RWPE1 (cell line): ENCODE data around the gene TMEM176B.

Experiments
- CTCF ChIA-PET: fragments of 350-600 bp; sonication (Branson Sonifier 250); formaldehyde crosslinking; extraction: SDS; loops from one replicate; lab custom pipeline; 2021; lab: Yijun Ruan, JAX
- POLR2A ChIA-PET: fragments of 400-600 bp; formaldehyde crosslinking; extraction: SDS; loops from one replicate; lab custom pipeline; 2020; ENCODE audit warnings: antibody characterized with exemption; ENCODE audit not compliant: low non-redundant PET; lab: Yijun Ruan, JAX
- DNase-seq: peaks from one replicate; pipeline ENCODE4 v3.0.0; 2012; ENCODE audit warnings: low spot score
- H3K27ac ChIP-seq: fragments of 450-650 bp; 2 replicates; pipeline ENCODE4 v1.5.1; 2017
- TF ChIP-seq, protein P1 (sequence below): fragments of 450-650 bp; conservative IDR thresholded peaks from 2 replicates; pipeline ENCODE4 v1.5.1; 2017; ENCODE audit warnings: low read depth, mild to moderate bottlenecking

Gene TMEM176B

DNA sequence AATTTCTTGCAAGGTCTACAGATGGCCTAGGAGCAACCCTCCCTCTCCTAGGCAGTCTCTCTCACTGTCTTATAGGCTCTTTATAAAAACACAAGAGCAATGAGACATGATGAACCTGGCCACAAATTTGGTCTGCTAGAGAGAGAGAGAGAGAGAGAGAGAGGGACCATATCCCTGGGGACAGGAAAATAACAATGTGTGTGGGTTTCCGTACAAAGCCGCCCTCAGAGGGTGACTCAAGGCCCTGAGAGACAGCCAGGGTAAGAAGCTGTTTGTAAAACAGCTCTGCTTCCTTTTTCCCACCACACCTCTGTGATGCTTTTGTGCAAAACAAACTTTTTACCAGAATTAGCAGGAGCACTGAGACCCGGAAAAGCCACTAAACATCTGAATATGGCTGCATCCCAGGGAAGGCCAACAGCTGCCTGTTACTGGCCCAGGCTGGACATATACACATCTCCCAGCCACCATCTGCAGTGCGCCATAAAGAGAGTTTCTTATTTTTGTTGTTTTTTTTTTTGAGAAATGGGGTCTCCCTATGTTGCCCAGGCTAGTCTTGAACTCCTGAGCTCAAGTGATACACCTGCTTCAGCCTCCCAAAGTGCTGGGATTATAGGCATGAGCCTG is 44.6 kb downstream of the TMEM176B start:
- no peak for DNase-seq
- POLR2A ChIA-PET, result no interaction called here
- no peak overlapping the region for H3K27ac ChIP-seq
- TF ChIP-seq, protein P1, sequence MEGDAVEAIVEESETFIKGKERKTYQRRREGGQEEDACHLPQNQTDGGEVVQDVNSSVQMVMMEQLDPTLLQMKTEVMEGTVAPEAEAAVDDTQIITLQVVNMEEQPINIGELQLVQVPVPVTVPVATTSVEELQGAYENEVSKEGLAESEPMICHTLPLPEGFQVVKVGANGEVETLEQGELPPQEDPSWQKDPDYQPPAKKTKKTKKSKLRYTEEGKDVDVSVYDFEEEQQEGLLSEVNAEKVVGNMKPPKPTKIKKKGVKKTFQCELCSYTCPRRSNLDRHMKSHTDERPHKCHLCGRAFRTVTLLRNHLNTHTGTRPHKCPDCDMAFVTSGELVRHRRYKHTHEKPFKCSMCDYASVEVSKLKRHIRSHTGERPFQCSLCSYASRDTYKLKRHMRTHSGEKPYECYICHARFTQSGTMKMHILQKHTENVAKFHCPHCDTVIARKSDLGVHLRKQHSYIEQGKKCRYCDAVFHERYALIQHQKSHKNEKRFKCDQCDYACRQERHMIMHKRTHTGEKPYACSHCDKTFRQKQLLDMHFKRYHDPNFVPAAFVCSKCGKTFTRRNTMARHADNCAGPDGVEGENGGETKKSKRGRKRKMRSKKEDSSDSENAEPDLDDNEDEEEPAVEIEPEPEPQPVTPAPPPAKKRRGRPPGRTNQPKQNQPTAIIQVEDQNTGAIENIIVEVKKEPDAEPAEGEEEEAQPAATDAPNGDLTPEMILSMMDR, result no peak
- CTCF ChIA-PET, result no interaction called here

DNA sequence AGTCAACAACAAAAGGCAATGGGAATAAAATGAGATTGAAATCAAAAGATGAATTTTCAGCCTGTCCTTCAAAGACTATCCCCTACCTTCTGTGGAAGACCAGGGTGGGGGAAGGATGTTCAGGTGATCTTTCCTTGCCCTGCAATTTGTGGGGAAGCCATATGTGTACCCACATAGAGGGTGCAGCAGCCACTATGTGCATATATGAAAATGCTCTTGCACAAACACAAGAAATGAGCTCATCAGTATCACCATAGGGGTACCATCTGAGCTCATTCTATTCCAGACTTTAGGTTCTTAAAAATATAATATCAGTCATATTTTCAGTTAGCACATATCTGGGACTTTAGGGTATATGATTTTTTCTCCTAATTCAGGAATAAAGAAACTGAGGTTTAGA is 45.2 kb downstream of the TMEM176B start:
- DNase-seq, result no peak
- POLR2A ChIA-PET, result no interaction called here
- CTCF ChIA-PET, result no interaction called here
- H3K27ac ChIP-seq, result no peak overlapping the region
- TF ChIP-seq, protein P1, result no peak

DNA sequence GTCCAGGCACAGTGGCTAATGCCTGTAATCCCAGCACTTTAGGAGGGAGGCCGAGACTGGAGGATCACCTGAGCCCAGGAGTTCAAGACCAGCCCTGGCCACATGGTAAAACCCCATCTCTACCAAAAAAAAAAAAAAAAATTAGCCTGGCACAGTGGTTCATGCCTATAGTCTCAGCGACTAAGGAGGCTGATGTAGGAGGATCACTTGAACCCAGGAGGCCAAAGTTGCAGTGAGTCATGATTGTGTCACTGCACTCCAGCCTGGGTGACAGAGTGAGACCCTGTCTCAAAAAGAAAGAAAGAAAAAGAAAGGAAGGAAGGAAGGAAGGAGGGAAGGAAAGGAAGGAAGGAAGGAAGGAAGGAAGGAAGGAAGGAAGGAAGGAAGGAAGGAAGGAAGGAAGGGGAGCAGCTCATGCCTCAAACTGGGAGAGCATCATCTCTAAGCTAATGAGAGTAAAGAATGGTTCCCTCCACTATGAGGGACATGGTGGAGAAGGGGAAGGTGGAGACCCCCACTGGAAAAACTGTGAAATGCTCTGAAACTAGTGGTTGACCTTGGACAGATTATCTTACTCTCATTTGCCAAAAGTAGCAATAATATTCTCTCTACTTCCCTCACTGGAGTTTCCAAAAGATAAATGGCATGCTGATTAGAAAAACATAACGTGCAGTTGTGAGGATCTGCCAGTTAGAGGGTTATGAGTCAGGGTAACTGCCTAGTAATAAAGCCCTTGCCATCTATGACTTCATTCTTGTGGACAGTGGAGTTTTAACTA is 46.1 kb downstream of the TMEM176B start:
- TF ChIP-seq, protein P1, result no peak; the same call in 1 of the 2 replicates
- H3K27ac ChIP-seq, result no peak overlapping the region
- CTCF ChIA-PET, result no interaction called here
- no peak for DNase-seq
- POLR2A ChIA-PET, result no interaction called here

DNA sequence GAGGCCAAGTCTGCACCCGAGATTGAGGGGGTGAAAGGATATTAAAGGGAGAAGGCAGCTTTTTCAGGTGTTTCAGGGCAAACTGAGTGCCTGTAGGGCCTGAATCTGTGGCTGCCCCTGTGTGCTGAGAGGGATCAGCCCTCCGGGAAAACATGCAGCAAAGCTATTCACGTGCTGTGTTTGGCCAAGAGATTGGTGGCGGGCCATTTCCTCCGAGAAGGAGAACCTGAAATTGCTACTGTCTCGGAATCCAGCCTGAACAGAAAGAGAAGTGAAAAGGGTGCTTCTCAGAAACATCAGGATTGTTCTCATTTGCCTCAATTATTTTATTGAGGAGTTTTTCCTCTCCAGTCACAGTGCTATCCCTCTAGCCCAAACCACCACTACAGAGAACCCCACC is 46.9 kb downstream of the TMEM176B start:
- CTCF ChIA-PET, result no interaction called here
- POLR2A ChIA-PET, result no interaction called here

DNA sequence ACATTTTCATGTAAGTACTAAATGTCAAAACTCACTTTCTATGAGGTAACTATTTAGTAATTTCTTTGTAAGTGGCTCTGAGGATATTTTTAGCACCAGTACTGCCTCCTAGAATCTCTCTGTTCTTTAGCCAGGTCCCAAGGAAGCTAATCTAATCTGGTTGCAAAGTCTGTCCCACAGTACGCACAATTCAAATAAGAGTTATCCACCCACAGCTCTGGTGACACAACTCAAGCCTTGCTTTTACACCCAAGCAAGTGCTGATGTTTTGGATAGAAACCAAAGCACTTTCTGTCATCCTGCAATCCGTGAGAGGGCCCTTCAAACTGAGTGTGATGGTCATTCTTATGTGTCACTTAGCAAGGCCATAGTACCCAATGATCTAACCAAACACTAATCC is 48.5 kb downstream of the TMEM176B start:
- DNase-seq, result no peak
- TF ChIP-seq, protein P1, result no peak
- CTCF ChIA-PET, result no interaction called here
- POLR2A ChIA-PET, result no interaction called here
- no peak overlapping the region for H3K27ac ChIP-seq

More for the DNA sequence above, 46.9 kb downstream of the TMEM176B start:
- H3K27ac ChIP-seq, result no peak overlapping the region
- TF ChIP-seq, protein P1, result no peak
- no peak for DNase-seq

DNA sequence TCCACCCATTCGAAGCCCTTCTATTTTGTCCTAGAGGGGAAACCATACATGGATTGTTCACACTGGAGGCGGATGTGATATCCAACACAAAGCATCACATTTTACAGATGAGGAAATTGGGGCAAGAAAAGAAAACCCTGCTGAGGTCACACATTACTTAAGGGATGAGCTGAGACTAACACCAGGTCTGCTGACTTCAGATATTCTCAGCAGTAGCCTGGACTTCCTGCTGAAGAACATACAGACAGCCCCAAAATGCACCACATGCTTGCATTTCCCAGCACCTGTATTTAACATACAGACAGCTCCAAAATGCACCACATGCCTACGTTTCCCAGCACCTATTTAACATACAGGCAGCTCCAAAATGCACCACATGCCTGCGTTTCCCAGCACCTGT is 51.8 kb downstream of the TMEM176B start:
- H3K27ac ChIP-seq, result no peak overlapping the region
- ChIA-PET POLR2A (no interaction called here), CTCF (no interaction called here)
- TF ChIP-seq, protein P1, result no peak
- no peak for DNase-seq
